HL-60 (cell line): ENCODE measurements around the gene HORMAD2.

ENCODE experiments used
- DNase-seq, 2 experiments: peaks; one replicate each; pipeline ENCODE4 v3.0.0-alpha.2; 2010 to 2020; ENCODE audit warnings: low read depth in 1 of 2, low spot score in 1 of 2
- H3K27ac ChIP-seq: fragments of 250-450 bp; sonication (Bioruptor Pico); replicated peaks from 2 replicates; pipeline ENCODE4 v1.5.1; 2020; ENCODE audit warnings: mild to moderate bottlenecking, moderate library complexity
- H3K27me3 ChIP-seq: fragments of 250-450 bp; sonication (Bioruptor Pico); 2 replicates; pipeline ENCODE4 v1.5.1; 2021; ENCODE audit warnings: mild to moderate bottlenecking, moderate library complexity; ENCODE audit not compliant: insufficient read depth, poor library complexity, severe bottlenecking
- H3K4me3 ChIP-seq: replicated peaks from 2 replicates; pipeline ENCODE4 v1.5.1; 2011; ENCODE audit warnings: mild to moderate bottlenecking, control low read depth, low read length; ENCODE audit not compliant: insufficient read depth
- GABPA ChIP-seq: IDR thresholded peaks from 2 replicates; pipeline ENCODE4 v1.6.1; 2012; ENCODE audit warnings: low read depth
- POLR2AphosphoS5 ChIP-seq: IDR thresholded peaks from 2 replicates; pipeline ENCODE4 v1.6.1; 2012; ENCODE audit warnings: low read depth
- REST ChIP-seq: IDR thresholded peaks from 2 replicates; pipeline ENCODE4 v1.6.1; 2012; ENCODE audit warnings: low read depth; ENCODE audit not compliant: insufficient replicate concordance
- SPI1 ChIP-seq: IDR thresholded peaks from 2 replicates; pipeline ENCODE4 v1.6.1; 2012; ENCODE audit warnings: low read depth, mild to moderate bottlenecking, borderline replicate concordance
- TF ChIP-seq, protein P1 (sequence below): IDR thresholded peaks from one replicate; pipeline ENCODE4 v1.5.1; 2011; ENCODE audit warnings: low read length, control low read depth, inconsistent platforms; ENCODE audit not compliant: insufficient read depth

Gene HORMAD2

GRCh38 chr22:30144391-30144790 is 64.1 kb downstream of the HORMAD2 start:
- Histone ChIP-seq H3K27ac (no peak overlapping the region), H3K27me3 (no peaks in the 10 kb centered on the region), H3K4me3 (no peak overlapping the region)
- TF ChIP-seq SPI1: no peak
- TF ChIP-seq, protein P1, sequence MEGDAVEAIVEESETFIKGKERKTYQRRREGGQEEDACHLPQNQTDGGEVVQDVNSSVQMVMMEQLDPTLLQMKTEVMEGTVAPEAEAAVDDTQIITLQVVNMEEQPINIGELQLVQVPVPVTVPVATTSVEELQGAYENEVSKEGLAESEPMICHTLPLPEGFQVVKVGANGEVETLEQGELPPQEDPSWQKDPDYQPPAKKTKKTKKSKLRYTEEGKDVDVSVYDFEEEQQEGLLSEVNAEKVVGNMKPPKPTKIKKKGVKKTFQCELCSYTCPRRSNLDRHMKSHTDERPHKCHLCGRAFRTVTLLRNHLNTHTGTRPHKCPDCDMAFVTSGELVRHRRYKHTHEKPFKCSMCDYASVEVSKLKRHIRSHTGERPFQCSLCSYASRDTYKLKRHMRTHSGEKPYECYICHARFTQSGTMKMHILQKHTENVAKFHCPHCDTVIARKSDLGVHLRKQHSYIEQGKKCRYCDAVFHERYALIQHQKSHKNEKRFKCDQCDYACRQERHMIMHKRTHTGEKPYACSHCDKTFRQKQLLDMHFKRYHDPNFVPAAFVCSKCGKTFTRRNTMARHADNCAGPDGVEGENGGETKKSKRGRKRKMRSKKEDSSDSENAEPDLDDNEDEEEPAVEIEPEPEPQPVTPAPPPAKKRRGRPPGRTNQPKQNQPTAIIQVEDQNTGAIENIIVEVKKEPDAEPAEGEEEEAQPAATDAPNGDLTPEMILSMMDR: no peak
- no peak for TF ChIP-seq REST
- TF ChIP-seq POLR2AphosphoS5: no peak
- no peak for TF ChIP-seq GABPA
- DNase-seq: no peak

DNA sequence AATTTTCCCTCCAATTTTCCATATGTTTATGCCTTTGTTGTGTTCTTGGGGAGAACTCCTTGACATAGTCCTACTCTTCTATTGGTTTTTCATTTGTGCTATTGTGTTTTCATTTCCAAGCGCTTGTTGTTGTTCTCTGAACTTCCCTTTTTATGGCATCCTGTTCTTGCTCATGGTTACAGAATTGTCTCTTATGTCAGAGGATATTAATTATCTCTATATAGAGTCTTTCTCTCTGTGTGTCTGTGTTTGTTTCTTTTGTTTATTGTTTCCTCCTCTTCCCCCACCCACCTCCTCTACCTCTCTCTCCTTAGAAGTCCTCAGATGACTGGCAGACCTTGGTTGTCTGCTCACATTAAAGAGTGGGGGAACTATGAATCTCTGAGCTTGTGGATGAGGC is 69.9 kb downstream of the HORMAD2 start:
- TF ChIP-seq POLR2AphosphoS5: no peak
- TF ChIP-seq, protein P1: no peak
- TF ChIP-seq SPI1: no peak
- Histone ChIP-seq H3K27ac (no peak overlapping the region), H3K4me3 (no peak overlapping the region), H3K27me3 (peaks cover 6% of the 10 kb centered on the region)
- DNase-seq: no peak

DNA sequence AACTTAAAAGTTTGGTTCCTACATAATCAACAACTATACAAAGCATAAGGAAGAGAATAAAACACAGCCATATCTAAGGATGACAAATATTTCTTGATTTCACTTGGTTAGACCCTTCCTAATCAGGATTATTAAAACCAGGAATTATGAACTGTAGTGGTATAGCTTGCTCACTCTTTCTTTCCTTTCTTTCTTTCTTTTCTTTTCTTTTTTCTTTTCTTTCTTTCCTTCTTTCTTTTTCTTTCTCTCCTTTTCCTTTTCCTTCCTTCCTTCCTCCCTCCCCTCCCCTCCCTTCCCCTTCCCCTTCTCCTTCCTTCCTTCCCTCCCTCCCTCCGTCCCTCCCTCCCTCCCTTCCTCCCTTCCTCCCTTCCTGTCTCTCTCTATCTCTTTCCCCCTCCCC is 78.0 kb downstream of the HORMAD2 start:
- H3K4me3 ChIP-seq: no peak overlapping the region
- H3K27me3 ChIP-seq: peaks cover 13% of the 10 kb centered on the region
- no peak for DNase-seq
- no peak overlapping the region for H3K27ac ChIP-seq
- TF ChIP-seq GABPA (no peak), SPI1 (no peak), REST (no peak), POLR2AphosphoS5 (no peak)
- TF ChIP-seq, protein P1: no peak
